Activated naive CD4-positive, alpha-beta T cell treated with anti-CD3 and anti-CD28 coated beads, Interleukin-2, amount 10 ng/mL, durations not matched to agents 7 days and 5 days (primary cell): ENCODE data around the gene SCYGR4.
"Not testable (repeated sequence)": the region's sequence is repeated elsewhere in the genome, so short reads cannot be mapped to it uniquely, and the experiment has no call there.

Source experiments
- CTCF ChIA-PET: fragments of 350-600 bp; sonication (Branson Sonifier 250); formaldehyde crosslinking; loops from one replicate; lab custom pipeline; 2021; ENCODE audit warnings: antibody characterized with exemption; lab: Charles Lee
- DNase-seq: peaks from one replicate; pipeline ENCODE4 v3.0.0-alpha.2; 2020
- H3K27ac Mint-ChIP-seq: one replicate; pipeline ENCODE4 v1.8.0; 2021; ENCODE audit warnings: mild to moderate bottlenecking, moderate library complexity, mixed read lengths
- H3K27me3 Mint-ChIP-seq: one replicate; pipeline ENCODE4 v1.8.0; 2021; ENCODE audit warnings: mild to moderate bottlenecking, mixed read lengths
- H3K36me3 Mint-ChIP-seq: one replicate; pipeline ENCODE4 v1.8.0; 2021; ENCODE audit warnings: mixed read lengths
- H3K4me1 Mint-ChIP-seq: one replicate; pipeline ENCODE4 v1.8.0; 2021; ENCODE audit warnings: mixed read lengths
- H3K4me3 Mint-ChIP-seq: one replicate; pipeline ENCODE4 v1.8.0; 2021; ENCODE audit warnings: mild to moderate bottlenecking, moderate library complexity, mixed read lengths
- H3K9me3 Mint-ChIP-seq: one replicate; pipeline ENCODE4 v1.8.0; 2021; ENCODE audit warnings: mixed read lengths

SCYGR4 gene

GRCh38 chr2:227617316-227618230, at the start of gene SCYGR4:
SCYGR4 (plus strand) TSS chr2:227617498; CDS start chr2:227617498, 0 bp downstream.
- Mint-ChIP-seq H3K4me3 (no peak within 1 kb of the TSS), H3K27ac (no peak within 1 kb of the TSS), H3K9me3 (no peaks in the 10 kb centered on the region), H3K27me3 (peaks cover 9% of the 10 kb centered on the region), H3K36me3 (no peaks in the 10 kb centered on the region), H3K4me1 (no peaks in the 10 kb centered on the region)
- no peak for DNase-seq
- CTCF ChIA-PET = no interaction called here

GRCh38 chr2:227568852-227569169, 48.5 kb upstream of the SCYGR4 start:
- Mint-ChIP-seq H3K27me3 (peaks cover 6% of the 10 kb centered on the region), H3K9me3 (no peaks in the 10 kb centered on the region), H3K27ac (no peak overlapping the region), H3K4me3 (no peak overlapping the region), H3K4me1 (no peaks in the 10 kb centered on the region), H3K36me3 (peaks cover 1% of the 10 kb centered on the region)
- CTCF ChIA-PET = no interaction called here
- DNase-seq = no peak

- Mint-ChIP-seq H3K9me3 (no peaks in the 10 kb centered on the region), H3K36me3 (no peaks in the 10 kb centered on the region), H3K4me3 (no peak overlapping the region), H3K27me3 (peaks cover 8% of the 10 kb centered on the region), H3K4me1 (no peaks in the 10 kb centered on the region), H3K27ac (no peak overlapping the region)
- DNase-seq = no peak
- CTCF ChIA-PET = interaction anchor here (0.6 to 1.0 kb wide), 2 partner anchors 11 to 106 kb away, joined by 3 to 5 read pairs; no protein-coding TSS in a partner anchor
Observed at GRCh38 chr2:227570615-227571014, 46.7 kb upstream of the SCYGR4 start.

- no peak for DNase-seq
- CTCF ChIA-PET = no interaction called here
- Mint-ChIP-seq H3K27ac (no peak overlapping the region), H3K27me3 (peaks cover 20% of the 10 kb centered on the region), H3K4me3 (no peak overlapping the region), H3K36me3 (no peaks in the 10 kb centered on the region), H3K4me1 (no peaks in the 10 kb centered on the region), H3K9me3 (no peaks in the 10 kb centered on the region)
Observed at GRCh38 chr2:227576110-227576509, 41.2 kb upstream of the SCYGR4 start.

GRCh38 chr2:227576812-227577211, 40.5 kb upstream of the SCYGR4 start:
- peaks cover 20% of the 10 kb centered on the region for H3K27me3 Mint-ChIP-seq
- no peaks in the 10 kb centered on the region for H3K36me3 Mint-ChIP-seq
- no peaks in the 10 kb centered on the region for H3K9me3 Mint-ChIP-seq
- H3K27ac Mint-ChIP-seq = no peak overlapping the region
- no peaks in the 10 kb centered on the region for H3K4me1 Mint-ChIP-seq
- no peak for DNase-seq
- CTCF ChIA-PET = no interaction called here
- no peak overlapping the region for H3K4me3 Mint-ChIP-seq

- H3K27me3 Mint-ChIP-seq = peaks cover 20% of the 10 kb centered on the region
- peaks cover 6% of the 10 kb centered on the region for H3K9me3 Mint-ChIP-seq
- no peaks in the 10 kb centered on the region for H3K36me3 Mint-ChIP-seq
- DNase-seq = no peak
- CTCF ChIA-PET = interaction anchor here (0.6 kb wide), 1 partner anchor 217 kb away, joined by 3 read pairs; no protein-coding TSS in a partner anchor
- no peaks in the 10 kb centered on the region for H3K4me1 Mint-ChIP-seq
- H3K27ac Mint-ChIP-seq = no peak overlapping the region
- H3K4me3 Mint-ChIP-seq = no peak overlapping the region
Observed at GRCh38 chr2:227577555-227577954, 39.7 kb upstream of the SCYGR4 start.

- no peaks in the 10 kb centered on the region for H3K4me1 Mint-ChIP-seq
- H3K36me3 Mint-ChIP-seq = no peaks in the 10 kb centered on the region
- CTCF ChIA-PET = no interaction called here
- DNase-seq = no peak
- peaks cover 19% of the 10 kb centered on the region for H3K27me3 Mint-ChIP-seq
- no peak overlapping the region for H3K4me3 Mint-ChIP-seq
- H3K9me3 Mint-ChIP-seq = peaks cover 10% of the 10 kb centered on the region
- no peak overlapping the region for H3K27ac Mint-ChIP-seq
Observed at GRCh38 chr2:227578642-227579041, 38.7 kb upstream of the SCYGR4 start.

GRCh38 chr2:227579791-227580190, 37.5 kb upstream of the SCYGR4 start:
- H3K9me3 Mint-ChIP-seq = peaks cover 10% of the 10 kb centered on the region

GRCh38 chr2:227582369-227582768, 34.9 kb upstream of the SCYGR4 start:
- Mint-ChIP-seq H3K27me3 (peaks cover 12% of the 10 kb centered on the region), H3K36me3 (no peaks in the 10 kb centered on the region), H3K4me3 (no peak overlapping the region), H3K9me3 (peaks cover 10% of the 10 kb centered on the region), H3K4me1 (no peaks in the 10 kb centered on the region), H3K27ac (no peak overlapping the region)
- no peak for DNase-seq
- CTCF ChIA-PET = interaction anchor here (1.3 kb wide), 1 partner anchor 76 kb away, joined by 6 read pairs; no protein-coding TSS in a partner anchor

More at GRCh38 chr2:227579791-227580190, 37.5 kb upstream of the SCYGR4 start:
- H3K27ac Mint-ChIP-seq = no peak overlapping the region
- no peaks in the 10 kb centered on the region for H3K36me3 Mint-ChIP-seq
- no peak for DNase-seq
- H3K4me1 Mint-ChIP-seq = no peaks in the 10 kb centered on the region
- CTCF ChIA-PET = no interaction called here
- no peak overlapping the region for H3K4me3 Mint-ChIP-seq
- peaks cover 15% of the 10 kb centered on the region for H3K27me3 Mint-ChIP-seq

- no peak overlapping the region for H3K4me3 Mint-ChIP-seq
- peaks cover 22% of the 10 kb centered on the region for H3K27me3 Mint-ChIP-seq
- DNase-seq = no peak
- no peaks in the 10 kb centered on the region for H3K36me3 Mint-ChIP-seq
- no peak overlapping the region for H3K27ac Mint-ChIP-seq
- CTCF ChIA-PET = no interaction called here
- peaks cover 4% of the 10 kb centered on the region for H3K9me3 Mint-ChIP-seq
- H3K4me1 Mint-ChIP-seq = peaks cover 11% of the 10 kb centered on the region
Observed at GRCh38 chr2:227592694-227593387, 24.5 kb upstream of the SCYGR4 start.

- CTCF ChIA-PET = no interaction called here
- peaks cover 29% of the 10 kb centered on the region for H3K27me3 Mint-ChIP-seq
- no peak for DNase-seq
- peaks cover 2% of the 10 kb centered on the region for H3K9me3 Mint-ChIP-seq
- H3K36me3 Mint-ChIP-seq = no peaks in the 10 kb centered on the region
- H3K4me1 Mint-ChIP-seq = peaks cover 11% of the 10 kb centered on the region
- H3K4me3 Mint-ChIP-seq = no peak overlapping the region
- H3K27ac Mint-ChIP-seq = no peak overlapping the region
Observed at GRCh38 chr2:227595797-227596196, 21.5 kb upstream of the SCYGR4 start.

GRCh38 chr2:227597036-227597435, 20.3 kb upstream of the SCYGR4 start:
- no peak for DNase-seq
- no peak overlapping the region for H3K27ac Mint-ChIP-seq
- H3K4me1 Mint-ChIP-seq = peaks cover 11% of the 10 kb centered on the region
- no peaks in the 10 kb centered on the region for H3K9me3 Mint-ChIP-seq
- H3K27me3 Mint-ChIP-seq = peaks cover 29% of the 10 kb centered on the region
- no peak overlapping the region for H3K4me3 Mint-ChIP-seq
- CTCF ChIA-PET = interaction anchor here (1.1 kb wide), 1 partner anchor 9 kb away, joined by 3 read pairs; no protein-coding TSS in a partner anchor
- no peaks in the 10 kb centered on the region for H3K36me3 Mint-ChIP-seq

GRCh38 chr2:227597998-227598397, 19.3 kb upstream of the SCYGR4 start:
- no peak for DNase-seq
- H3K27ac Mint-ChIP-seq = no peak overlapping the region
- H3K36me3 Mint-ChIP-seq = no peaks in the 10 kb centered on the region
- H3K9me3 Mint-ChIP-seq = no peaks in the 10 kb centered on the region
- no peak overlapping the region for H3K4me3 Mint-ChIP-seq
- H3K27me3 Mint-ChIP-seq = peaks cover 29% of the 10 kb centered on the region
- peaks cover 5% of the 10 kb centered on the region for H3K4me1 Mint-ChIP-seq
- CTCF ChIA-PET = no interaction called here

GRCh38 chr2:227598835-227599503, 18.3 kb upstream of the SCYGR4 start, which contains the start of gene SCYGR2:
SCYGR2 (plus strand) TSS chr2:227598893; CDS start chr2:227598893, 0 bp downstream.
- DNase-seq, H3K9me3 Mint-ChIP-seq, H3K27ac Mint-ChIP-seq, H3K36me3 Mint-ChIP-seq, CTCF ChIA-PET, H3K4me1 Mint-ChIP-seq, H3K4me3 Mint-ChIP-seq: not testable (repeated sequence)
- H3K27me3 Mint-ChIP-seq = peaks cover 29% of the 10 kb centered on the region
